ENCODE results near the gene TWF2. TPM values are rescaled to one million over a fixed set of nuclear protein-coding genes. Genes with fewer than 3 reads are reported as not detected.

TWF2 gene
- total and polyA plus RNA-seq, 2 of the 13 experiments (the other 11 are each of a cell fraction or from before 2014, with no cell fraction given), result 45.5 to 108 TPM

GRCh38 chr3:52198643-52199608 is 40.0 kb downstream of the TWF2 start:
- Histone ChIP-seq H3K79me2 (ENCODE audit: insufficient read depth, low read length) (peaks cover 11% of the 10 kb centered on the region), H3K9me3 (ENCODE audit: low read length) (no peaks in the 10 kb centered on the region), H4K20me1 (ENCODE audit: insufficient read depth, low read length) (no peaks in the 10 kb centered on the region), H3K4me3 (replicated peaks in 1 of 3; ENCODE audit: insufficient read depth in 1 of 3, low read depth in 2 of 3, low read length in 3 of 3) (peak overlapping the region; percentile 86 to 94 (median 90)), H3K9ac (ENCODE audit: insufficient read depth, low read depth, low read length) (peak overlapping the region; percentile 88), H3K27ac (ENCODE audit: extremely low read length, insufficient read depth, low read length) (peak overlapping the region; percentile 57), H3K4me2 (ENCODE audit: low read depth, low read length) (peak overlapping the region; percentile 90), H3K27me3 (ENCODE audit: control insufficient read depth in 1 of 2, insufficient read depth in 2 of 2, low read length in 2 of 2) (0 out of 5 replicates have a peak, but pooled peaks cover 0 to 5% of the 10 kb centered on the region in 2 experiments), H3K36me3 (replicated peaks in 1 of 2; ENCODE audit: control insufficient read depth in 1 of 2, insufficient read depth in 2 of 2, low read length in 2 of 2) (peaks cover 6 to 30% of the 10 kb centered on the region in 2 experiments), H3K4me1 (ENCODE audit: insufficient read depth, low read length) (peaks cover 67% of the 10 kb centered on the region), H2AFZ (ENCODE audit: low read length) (no peak overlapping the region)
- FAIRE-seq (no peak), ATAC-seq (no peak), DNase-seq (ENCODE audit: low spot score) (no peak)
- ChIA-PET CTCF (ENCODE audit: low intra/inter-chr PET ratio, low total read pairs) (no interaction called here), POLR2A (interaction anchor here (4.3 kb wide), 1 partner anchor 22 kb away, joined by 24 read pairs; no protein-coding TSS in a partner anchor)
- in situ Hi-C loops (cut with HindIII; ENCODE audit: extremely low pct_ligation_motif_present, low pct_unique_long_range_greater_than_20kb) (no loop called here), intact Hi-C loops (cut with micrococcal nuclease; ENCODE audit: unreplicated experiment) (loop anchor here (1.0 kb wide), 1 partner anchor 11 kb away; no protein-coding TSS in a partner anchor)
- BruUV-seq (replicated peaks), result no TSS peak
- 52% methylated on average over 13 of the region's 14 CpGs for WGBS (ENCODE audit: low lambda C conversion rate)
- no peak for TF ChIP-seq CSRNP1 (CRISPR knock-in tag; IDR thresholded peaks at IDR 0.05)
- TF ChIP-seq ZNF770 (CRISPR knock-in tag; IDR thresholded peaks at IDR 0.05), result no peak
- 0 out of 2 replicates have a peak, but pooled peaks have one; percentile 41 for TF ChIP-seq ZNF34 (CRISPR knock-in tag; IDR thresholded peaks at IDR 0.05; ENCODE audit: borderline replicate concordance)
- TF ChIP-seq ZNF251 (CRISPR knock-in tag; IDR thresholded peaks at IDR 0.05), result no peak
- 0 out of 2 replicates have a peak, but pooled peaks have one; percentile 4 for TF ChIP-seq ZNF816 (CRISPR knock-in tag; IDR thresholded peaks at IDR 0.05; ENCODE audit: borderline replicate concordance)
- peak; percentile 5; the same call in 1 of the 2 replicates for TF ChIP-seq KMT2B (CRISPR knock-in tag; IDR thresholded peaks at IDR 0.05)
- 0 out of 2 replicates have a peak, but pooled peaks have one; percentile 1 for TF ChIP-seq ZNF556 (CRISPR knock-in tag; IDR thresholded peaks at IDR 0.05; ENCODE audit: borderline replicate concordance)
- TF ChIP-seq ZSCAN22 (CRISPR knock-in tag; IDR thresholded peaks at IDR 0.05), result no peak
- no peak for TF ChIP-seq CCAR2 (optimal IDR thresholded peaks at IDR 0.05; ENCODE audit: low read depth, low read length)
